Measurements from ENCODE around the gene WDR37. TPM values are rescaled to one million over a fixed set of nuclear protein-coding genes. Genes with fewer than 3 reads are reported as not detected.

The WDR37 gene
- total RNA-seq, 1 donor from 2014 or later, result 14.6 TPM

DNA sequence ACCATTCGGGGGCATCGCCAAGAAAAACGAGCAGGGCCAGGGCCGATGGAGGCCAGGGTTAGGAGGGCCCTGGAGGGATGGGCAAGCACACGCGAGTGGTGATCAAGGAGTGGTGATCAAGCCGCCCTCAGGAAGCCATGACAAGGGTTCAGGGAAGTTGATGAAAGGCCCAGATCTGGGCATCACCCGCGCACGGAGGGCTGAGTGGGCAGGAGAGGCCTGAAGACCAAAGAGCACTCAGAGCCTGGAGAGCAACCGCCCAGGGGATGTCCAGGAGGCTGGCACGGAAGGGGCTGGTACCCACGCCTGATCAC is 114.6 kb downstream of the WDR37 start:
- no peak for DNase-seq

DNA sequence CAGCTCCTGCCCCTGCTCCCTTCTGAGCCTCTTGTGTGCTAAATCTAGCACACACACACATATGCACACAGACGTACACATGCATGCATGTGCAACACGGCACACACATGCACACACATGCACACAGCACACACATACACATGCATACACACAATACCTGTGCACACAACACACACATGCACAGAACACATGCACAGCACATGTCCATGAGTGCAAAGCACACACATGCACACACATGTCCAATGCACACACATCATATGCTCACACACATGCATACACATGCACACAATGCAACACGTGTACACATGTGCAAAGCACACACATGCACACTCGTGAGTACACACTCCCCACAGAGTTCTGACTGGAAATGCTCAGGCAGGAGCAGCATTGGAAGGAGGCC is 115.0 kb downstream of the WDR37 start:
- DNase-seq, result no peak

DNA sequence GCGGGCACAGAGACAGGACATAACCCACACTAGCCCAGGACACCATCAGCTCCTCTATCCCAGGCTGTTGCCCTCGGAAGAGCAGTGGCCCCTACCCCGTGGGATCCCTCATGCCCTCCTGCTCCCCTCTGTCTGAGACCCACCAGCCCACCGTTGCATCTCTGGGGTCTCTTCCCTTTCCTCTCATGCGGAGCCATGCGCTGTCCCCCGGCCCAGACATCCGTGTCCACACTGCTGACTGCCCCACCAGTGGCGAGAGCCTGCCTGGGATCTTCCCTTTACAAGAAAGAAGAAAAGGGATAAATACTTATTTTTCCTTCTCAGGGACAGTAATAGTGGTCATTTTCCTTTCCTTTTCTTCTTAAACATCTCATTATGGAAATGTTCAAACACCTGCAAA is 115.4 kb downstream of the WDR37 start:
- no peak for DNase-seq

DNA sequence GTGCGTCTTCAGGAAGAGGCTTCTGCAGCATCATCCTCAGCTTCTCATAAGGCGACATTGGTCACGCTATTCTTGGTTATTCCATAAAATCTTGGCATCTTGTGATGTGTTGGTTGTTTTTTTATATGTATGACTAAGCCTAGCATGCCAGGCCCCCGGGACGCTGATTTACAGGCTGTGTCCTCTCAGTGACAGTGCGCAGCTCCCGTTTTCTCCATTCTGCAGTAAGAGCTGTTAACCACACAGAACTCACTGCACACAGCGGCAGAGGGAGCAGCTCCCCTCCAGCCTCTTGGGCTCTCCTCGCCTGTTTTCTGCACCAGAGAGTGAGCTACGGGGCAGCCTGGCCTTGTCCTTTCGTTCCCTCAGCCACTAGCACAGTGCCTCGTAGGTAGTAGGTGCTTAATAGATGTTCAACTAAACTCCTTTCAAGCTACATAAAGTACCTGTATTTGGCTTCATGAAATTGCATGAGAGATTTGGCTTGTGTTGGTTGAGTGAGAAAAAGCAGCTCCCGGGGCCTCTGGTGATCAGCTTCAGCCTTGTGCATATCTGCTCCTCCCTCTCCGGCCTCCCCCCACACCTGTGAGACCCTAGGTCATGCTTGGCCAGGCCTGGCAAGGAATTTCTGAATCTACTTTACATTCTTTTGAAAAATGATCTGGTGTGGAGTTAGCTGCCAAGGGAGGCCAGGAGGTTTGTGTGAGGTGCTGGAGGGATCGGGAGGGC is 116.2 kb downstream of the WDR37 start:
- DNase-seq, result no peak

DNA sequence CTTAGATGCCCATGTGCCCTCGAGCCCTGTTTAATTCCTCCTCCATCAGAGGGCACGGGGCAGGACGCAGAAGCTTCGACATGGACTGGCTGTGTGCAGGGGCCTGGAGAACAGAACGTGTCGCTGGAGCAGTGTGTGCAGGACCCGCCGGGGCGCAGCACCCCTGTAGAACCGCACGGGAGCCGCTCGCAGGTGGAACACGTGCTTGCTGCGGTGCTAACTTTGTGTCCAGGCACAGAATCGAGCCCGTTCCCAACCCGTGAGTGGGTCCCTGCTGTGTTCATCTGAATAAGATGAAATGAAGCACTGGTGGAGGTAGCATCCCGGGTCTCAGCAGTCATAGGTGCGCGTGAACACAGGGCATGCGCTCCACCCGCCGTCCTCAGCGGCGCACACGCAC is 116.9 kb downstream of the WDR37 start:
- DNase-seq, result no peak

DNA sequence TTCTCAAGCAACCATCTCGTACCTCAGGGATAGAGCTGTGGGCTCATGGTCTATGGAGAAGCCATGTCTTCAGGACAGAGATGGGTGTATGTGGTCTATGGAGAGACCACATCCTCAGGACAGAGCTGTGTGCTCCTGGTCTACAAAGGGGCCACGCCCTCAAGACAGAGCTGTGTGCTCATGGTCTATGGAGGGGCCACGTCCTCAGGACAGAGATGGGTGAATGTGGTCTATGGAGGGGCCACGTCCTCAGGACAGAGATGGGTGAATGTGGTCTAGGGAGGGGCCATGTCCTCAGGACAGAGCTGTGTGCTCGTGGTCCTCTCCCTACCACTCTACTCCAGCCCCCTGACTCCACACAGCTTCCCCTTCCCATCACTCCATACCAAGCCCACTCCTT is 117.8 kb downstream of the WDR37 start:
- DNase-seq, result no peak

DNA sequence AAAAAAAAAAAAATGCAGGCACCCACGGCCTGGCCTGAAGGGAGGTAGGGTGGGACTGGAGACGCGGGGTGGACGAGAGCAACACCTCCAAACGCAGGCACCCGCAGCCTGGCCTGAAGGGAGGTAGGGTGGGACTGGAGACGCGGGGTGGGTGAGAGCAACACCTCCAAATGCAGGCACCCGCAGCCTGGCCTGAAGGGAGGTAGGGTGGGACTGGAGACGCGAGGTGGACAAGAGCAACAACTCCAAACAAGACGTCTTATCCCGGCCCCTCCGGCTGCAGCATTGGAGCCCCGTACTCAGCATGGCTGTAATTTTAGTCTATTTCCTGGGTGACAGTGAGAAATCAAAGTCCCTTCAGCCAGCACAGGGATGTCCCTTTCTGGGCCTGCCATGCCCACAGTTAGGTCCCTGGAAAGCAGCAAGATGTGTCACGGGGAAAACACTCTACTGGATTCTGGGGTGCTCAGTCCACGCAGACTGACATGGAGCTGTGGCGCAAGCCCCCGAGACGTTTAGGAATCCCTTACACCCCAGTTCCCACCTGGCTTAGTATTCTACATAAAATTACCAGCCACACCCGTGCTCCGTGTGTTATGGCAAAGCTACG is 119.9 kb downstream of the WDR37 start:
- DNase-seq, result no peak

DNA sequence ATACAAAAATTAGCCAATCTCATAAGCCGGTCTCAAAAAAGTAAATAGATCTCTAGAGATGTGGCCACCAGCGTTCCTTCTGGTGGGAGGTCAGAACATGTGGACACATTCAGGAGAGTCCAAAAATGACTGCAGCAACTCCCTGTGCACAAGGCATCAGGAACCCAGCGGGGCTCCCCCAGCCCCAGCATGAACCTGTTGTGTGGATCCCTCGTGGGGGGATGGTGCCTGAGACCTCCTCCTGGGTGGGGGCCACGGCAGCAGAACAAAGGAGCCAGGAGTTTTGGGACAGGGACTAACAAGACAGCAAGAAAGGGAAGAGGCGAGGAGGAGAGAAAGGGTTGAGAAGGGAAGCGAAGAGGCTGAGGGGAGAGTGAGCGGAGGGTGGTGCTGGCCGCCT is 121.8 kb downstream of the WDR37 start:
- DNase-seq, result no peak

DNA sequence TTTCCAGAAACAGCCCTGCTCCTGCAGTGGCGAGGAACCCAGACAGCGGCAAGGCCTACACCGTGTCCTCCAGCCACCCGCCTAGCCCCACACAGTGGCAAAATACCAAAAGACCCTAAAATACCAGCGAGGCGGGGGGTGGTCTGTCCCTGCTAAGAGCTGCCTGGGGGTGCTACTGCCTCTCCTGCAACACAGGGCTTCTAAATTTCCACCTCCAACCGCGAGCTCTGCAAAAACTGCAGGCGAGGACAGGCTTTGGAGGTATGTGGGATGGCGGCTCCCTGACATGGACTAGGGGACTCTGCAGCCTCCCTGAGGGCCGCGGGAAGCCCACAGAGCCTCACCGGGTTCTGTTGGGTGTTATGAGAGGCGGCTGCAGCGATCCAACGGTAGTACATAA is 122.3 kb downstream of the WDR37 start:
- no peak for DNase-seq

DNA sequence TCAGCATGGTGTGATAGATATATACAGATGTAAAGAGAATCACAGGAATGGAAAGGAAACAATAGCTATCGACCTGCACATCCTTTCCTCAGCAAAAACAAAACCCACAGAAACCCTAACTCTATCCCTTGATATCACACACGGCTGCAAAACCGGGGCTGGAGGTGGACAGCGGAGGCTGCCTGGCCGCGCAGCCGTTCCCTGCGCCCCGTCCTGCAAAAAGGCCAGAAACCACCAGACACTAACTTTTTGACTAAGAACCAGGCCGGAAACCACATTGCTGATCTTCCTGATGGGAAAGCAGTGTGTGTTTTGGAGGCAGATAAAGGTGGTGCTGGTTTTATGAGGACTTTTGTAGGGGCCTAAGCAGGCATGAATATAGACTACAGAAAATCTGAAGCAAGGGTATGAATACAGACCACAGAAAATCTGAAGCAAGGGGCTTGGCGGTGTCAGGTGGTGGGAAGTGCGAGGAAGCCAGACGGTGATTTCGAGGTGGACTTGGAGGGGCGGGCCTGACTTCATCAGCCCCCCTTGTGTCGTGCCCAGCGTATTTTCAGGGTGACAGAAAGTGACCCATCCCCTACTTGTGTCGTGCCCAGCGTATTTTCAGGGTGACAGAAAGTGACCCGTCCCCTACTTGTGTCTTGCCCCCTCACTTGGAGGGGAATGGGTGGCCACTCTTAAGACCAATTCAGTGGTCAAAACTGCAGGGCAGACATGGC is 123.3 kb downstream of the WDR37 start:
- no peak for DNase-seq

DNA sequence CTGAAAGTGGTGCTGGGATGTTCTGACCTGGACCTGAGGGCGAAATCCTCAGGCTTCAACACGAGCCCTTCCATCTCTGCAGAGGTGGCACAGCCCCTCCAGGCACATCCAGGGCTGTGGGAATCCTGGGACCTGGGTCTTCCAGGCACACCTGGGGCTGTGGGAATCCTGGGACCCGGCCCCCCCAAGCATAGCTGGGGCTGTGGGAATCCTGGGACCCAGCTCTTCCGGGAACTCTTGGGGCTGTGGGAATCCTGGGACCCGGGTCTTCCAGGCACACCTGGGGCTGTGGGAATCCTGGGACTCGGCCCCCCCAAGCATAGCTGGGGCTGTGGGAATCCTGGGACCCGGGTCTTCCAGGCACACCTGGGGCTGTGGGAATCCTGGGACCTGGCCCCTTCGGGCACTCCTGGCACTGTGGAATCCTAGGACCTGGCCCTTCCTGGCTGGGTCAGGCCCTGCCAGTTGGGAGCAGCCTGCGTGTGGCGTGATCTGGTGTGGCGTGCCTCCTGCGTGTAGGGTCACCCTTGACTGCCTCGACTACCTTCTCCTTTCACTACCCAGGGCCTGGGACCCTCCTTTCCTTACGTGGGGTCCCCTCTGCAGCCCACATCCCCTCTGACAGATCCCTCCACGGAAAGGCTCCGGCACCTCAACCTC is 124.0 kb downstream of the WDR37 start:
- DNase-seq, result no peak

DNA sequence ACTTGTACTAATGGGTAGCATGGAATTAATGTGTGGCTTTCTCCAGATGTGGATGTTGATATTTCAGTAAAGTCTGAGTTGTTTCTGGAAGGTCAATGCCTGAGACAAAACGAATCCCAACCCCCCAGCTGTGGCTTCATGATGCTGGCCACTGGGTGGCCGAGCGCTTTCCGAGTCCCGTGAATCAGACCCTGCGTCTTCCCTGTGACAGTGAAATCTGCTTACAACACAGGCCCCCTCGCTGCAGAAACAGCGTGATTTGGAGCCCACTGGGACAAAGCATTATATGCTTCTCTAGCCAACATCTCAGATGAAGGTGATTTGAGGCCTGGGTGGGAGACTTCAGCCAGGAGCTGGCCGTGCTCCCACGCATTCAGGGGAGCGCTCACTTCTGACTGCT is 124.7 kb downstream of the WDR37 start:
- DNase-seq, result no peak

Other genes starting within 250 kb of the WDR37 start
- gene LARP4B, start 124.7 kb upstream of the WDR37 start, total RNA-seq, result 59.0 TPM
- gene GTPBP4, start 68.0 kb upstream of the WDR37 start, total RNA-seq, result 42.7 TPM
- gene IDI2, start 30.5 kb upstream of the WDR37 start, total RNA-seq, result not detected
- gene IDI1, start 7.3 kb upstream of the WDR37 start, total RNA-seq, result 65.2 TPM

Measured in tongue (tissue), 2 donors.